ENCODE data around the gene NDUFC1.

NDUFC1 gene

GRCh38 chr4:139246166-139246565 is 56.1 kb downstream of the NDUFC1 start:
- no peak for DNase-seq

GRCh38 chr4:139245590-139245989 is 56.7 kb downstream of the NDUFC1 start:
- no peak for DNase-seq

GRCh38 chr4:139243448-139244365 is 58.6 kb downstream of the NDUFC1 start:
- no peak for DNase-seq

GRCh38 chr4:139242511-139243051 is 59.7 kb downstream of the NDUFC1 start:
- DNase-seq: no peak

- DNase-seq: no peak
Measured at GRCh38 chr4:139241784-139242151, 60.5 kb downstream of the NDUFC1 start.

GRCh38 chr4:139241086-139241783 is 61.0 kb downstream of the NDUFC1 start:
- no peak for DNase-seq
